KOPT-K1 (cell line): Measurements from ENCODE around the gene GPX7.

Experiments
- H3K27ac ChIP-seq: fragments of 200-600 bp; sonication (generic); 2 replicates; pipeline ENCODE4 v1.5.1; 2016; ENCODE audit warnings: antibody characterized with exemption, mild to moderate bottlenecking, low read depth, low read length; ENCODE audit not compliant: poor library complexity, severe bottlenecking
- H3K36me3 ChIP-seq: fragments of 200-600 bp; sonication (generic); 2 replicates; pipeline ENCODE4 v1.5.1; 2017; ENCODE audit warnings: antibody characterized with exemption, mild to moderate bottlenecking, low read length, moderate library complexity; ENCODE audit not compliant: insufficient read depth
- H3K9me3 ChIP-seq: fragments of 200-600 bp; sonication (generic); 2 replicates; pipeline ENCODE4 v1.5.1; 2017; ENCODE audit warnings: antibody characterized with exemption, low read length, mild to moderate bottlenecking; ENCODE audit not compliant: insufficient read depth, poor library complexity, severe bottlenecking

The GPX7 gene

GRCh38 chr1:52600533-52601179 lies 1.5 kb upstream of the GPX7 start:
- Histone ChIP-seq H3K9me3 (no peaks in the 10 kb centered on the region), H3K36me3 (peaks cover 4% of the 10 kb centered on the region; the same call in 1 of the 2 replicates), H3K27ac (no peak overlapping the region)

GRCh38 chr1:52601519-52601918 lies 652 bp upstream of the GPX7 start:
- Histone ChIP-seq H3K27ac (peak overlapping the region; percentile 61), H3K9me3 (no peaks in the 10 kb centered on the region), H3K36me3 (peaks cover 12% of the 10 kb centered on the region; the same call in 1 of the 2 replicates)

- no peaks in the 10 kb centered on the region for H3K9me3 ChIP-seq
- peaks cover 27% of the 10 kb centered on the region for H3K36me3 ChIP-seq
- H3K27ac ChIP-seq = peak overlapping the region; percentile 61
Observed at GRCh38 chr1:52602856-52603600, 857 bp downstream of the GPX7 start.

- H3K9me3 ChIP-seq = no peaks in the 10 kb centered on the region
- H3K27ac ChIP-seq = no peak overlapping the region
Observed at GRCh38 chr1:52603630-52604029, 1.5 kb downstream of the GPX7 start.

GRCh38 chr1:52604063-52604770 lies 2.0 kb downstream of the GPX7 start:
- Histone ChIP-seq H3K27ac (no peak overlapping the region), H3K9me3 (no peaks in the 10 kb centered on the region), H3K36me3 (peaks cover 39% of the 10 kb centered on the region)

More at GRCh38 chr1:52603630-52604029, 1.5 kb downstream of the GPX7 start:
- H3K36me3 ChIP-seq = peaks cover 33% of the 10 kb centered on the region

GRCh38 chr1:52613636-52614373 lies 11.6 kb downstream of the GPX7 start:
- H3K9me3 ChIP-seq = no peaks in the 10 kb centered on the region
- peaks cover 3% of the 10 kb centered on the region for H3K36me3 ChIP-seq
- H3K27ac ChIP-seq = no peak overlapping the region

- H3K9me3 ChIP-seq = no peaks in the 10 kb centered on the region
- H3K27ac ChIP-seq = no peak overlapping the region
- H3K36me3 ChIP-seq = no peaks in the 10 kb centered on the region
Observed at GRCh38 chr1:52614671-52615070, 12.5 kb downstream of the GPX7 start.

- Histone ChIP-seq H3K9me3 (no peaks in the 10 kb centered on the region), H3K36me3 (no peaks in the 10 kb centered on the region), H3K27ac (no peak overlapping the region)
Observed at GRCh38 chr1:52615489-52616042, 13.4 kb downstream of the GPX7 start.

GRCh38 chr1:52621950-52622349 lies 19.8 kb downstream of the GPX7 start:
- Histone ChIP-seq H3K9me3 (peaks cover 17% of the 10 kb centered on the region), H3K27ac (no peak overlapping the region), H3K36me3 (no peaks in the 10 kb centered on the region)

GRCh38 chr1:52623812-52624211 lies 21.6 kb downstream of the GPX7 start:
- Histone ChIP-seq H3K36me3 (no peaks in the 10 kb centered on the region), H3K9me3 (peaks cover 17% of the 10 kb centered on the region), H3K27ac (no peak overlapping the region)

- H3K27ac ChIP-seq = no peak overlapping the region
- no peaks in the 10 kb centered on the region for H3K36me3 ChIP-seq
- H3K9me3 ChIP-seq = peaks cover 12% of the 10 kb centered on the region
Observed at GRCh38 chr1:52627028-52627427, 24.9 kb downstream of the GPX7 start.

- H3K36me3 ChIP-seq = no peaks in the 10 kb centered on the region
- peaks cover 4% of the 10 kb centered on the region for H3K9me3 ChIP-seq
Observed at GRCh38 chr1:52628614-52629324, 26.6 kb downstream of the GPX7 start.

GRCh38 chr1:52629325-52629643 lies 27.1 kb downstream of the GPX7 start:
- Histone ChIP-seq H3K27ac (no peak overlapping the region), H3K9me3 (no peaks in the 10 kb centered on the region), H3K36me3 (no peaks in the 10 kb centered on the region)

More at GRCh38 chr1:52628614-52629324, 26.6 kb downstream of the GPX7 start:
- no peak overlapping the region for H3K27ac ChIP-seq

- Histone ChIP-seq H3K36me3 (no peaks in the 10 kb centered on the region), H3K27ac (no peak overlapping the region), H3K9me3 (no peaks in the 10 kb centered on the region)
Observed at GRCh38 chr1:52629667-52630066, 27.5 kb downstream of the GPX7 start.
